SJCRH30 (cell line): ENCODE data around the gene GLB1L2. TPM values are rescaled to one million over a fixed set of nuclear protein-coding genes. Genes with fewer than 3 reads are reported as not detected.

ENCODE experiments used
- DNase-seq, 2 experiments: peaks; one replicate each; pipeline ENCODE4 v3.0.0-alpha.2; 2015 to 2020
- H3K27ac ChIP-seq: fragments of 250-450 bp; sonication (Bioruptor Pico); 2 replicates; pipeline ENCODE4 v1.5.1; 2020; ENCODE audit warnings: mild to moderate bottlenecking, moderate library complexity
- H3K27me3 ChIP-seq: fragments of 250-450 bp; sonication (Bioruptor Pico); 2 replicates; pipeline ENCODE4 v1.5.1; 2020; ENCODE audit warnings: mild to moderate bottlenecking, moderate library complexity
- H3K36me3 ChIP-seq: fragments of 250-450 bp; sonication (Bioruptor Pico); 2 replicates; pipeline ENCODE4 v1.5.1; 2020; ENCODE audit warnings: mild to moderate bottlenecking, moderate library complexity
- H3K4me1 ChIP-seq: fragments of 250-450 bp; sonication (Bioruptor Pico); 2 replicates; pipeline ENCODE4 v1.5.1; 2020; ENCODE audit warnings: mild to moderate bottlenecking, moderate library complexity
- H3K4me3 ChIP-seq: fragments of 250-450 bp; sonication (Bioruptor Pico); 2 replicates; pipeline ENCODE4 v1.5.1; 2020; ENCODE audit warnings: mild to moderate bottlenecking, moderate library complexity
- H3K9me3 ChIP-seq: fragments of 250-450 bp; sonication (Bioruptor Pico); replicated peaks from 2 replicates; pipeline ENCODE4 v1.5.1; 2020; ENCODE audit warnings: mild to moderate bottlenecking, moderate library complexity
- total RNA-seq: library from RNA; depleted of rRNA; stranded (reverse); fragments of >200 nt; shearing (Covaris generic); gene quantifications from 2 replicates; pipeline ENCODE4 v1.2.3, GENCODE V29; 2014

GLB1L2 gene
- total RNA-seq, 1 experiment from 2014 or later, result not detected

- no peaks in the 10 kb centered on the region for H3K9me3 ChIP-seq
Observed at GRCh38 chr11:134363592-134363991, 31.8 kb downstream of the GLB1L2 start.

GRCh38 chr11:134364261-134364660, 32.5 kb downstream of the GLB1L2 start:
- Histone ChIP-seq H3K9me3 (no peaks in the 10 kb centered on the region), H3K27ac (no peak overlapping the region), H3K4me3 (no peak overlapping the region), H3K4me1 (no peaks in the 10 kb centered on the region), H3K36me3 (no peaks in the 10 kb centered on the region), H3K27me3 (peaks cover 15% of the 10 kb centered on the region)
- DNase-seq, result no peak

More at GRCh38 chr11:134363592-134363991, 31.8 kb downstream of the GLB1L2 start:
- no peak overlapping the region for H3K27ac ChIP-seq
- H3K36me3 ChIP-seq, result no peaks in the 10 kb centered on the region
- no peak overlapping the region for H3K4me3 ChIP-seq
- no peaks in the 10 kb centered on the region for H3K4me1 ChIP-seq
- no peak for DNase-seq
- H3K27me3 ChIP-seq, result peaks cover 15% of the 10 kb centered on the region

DNA sequence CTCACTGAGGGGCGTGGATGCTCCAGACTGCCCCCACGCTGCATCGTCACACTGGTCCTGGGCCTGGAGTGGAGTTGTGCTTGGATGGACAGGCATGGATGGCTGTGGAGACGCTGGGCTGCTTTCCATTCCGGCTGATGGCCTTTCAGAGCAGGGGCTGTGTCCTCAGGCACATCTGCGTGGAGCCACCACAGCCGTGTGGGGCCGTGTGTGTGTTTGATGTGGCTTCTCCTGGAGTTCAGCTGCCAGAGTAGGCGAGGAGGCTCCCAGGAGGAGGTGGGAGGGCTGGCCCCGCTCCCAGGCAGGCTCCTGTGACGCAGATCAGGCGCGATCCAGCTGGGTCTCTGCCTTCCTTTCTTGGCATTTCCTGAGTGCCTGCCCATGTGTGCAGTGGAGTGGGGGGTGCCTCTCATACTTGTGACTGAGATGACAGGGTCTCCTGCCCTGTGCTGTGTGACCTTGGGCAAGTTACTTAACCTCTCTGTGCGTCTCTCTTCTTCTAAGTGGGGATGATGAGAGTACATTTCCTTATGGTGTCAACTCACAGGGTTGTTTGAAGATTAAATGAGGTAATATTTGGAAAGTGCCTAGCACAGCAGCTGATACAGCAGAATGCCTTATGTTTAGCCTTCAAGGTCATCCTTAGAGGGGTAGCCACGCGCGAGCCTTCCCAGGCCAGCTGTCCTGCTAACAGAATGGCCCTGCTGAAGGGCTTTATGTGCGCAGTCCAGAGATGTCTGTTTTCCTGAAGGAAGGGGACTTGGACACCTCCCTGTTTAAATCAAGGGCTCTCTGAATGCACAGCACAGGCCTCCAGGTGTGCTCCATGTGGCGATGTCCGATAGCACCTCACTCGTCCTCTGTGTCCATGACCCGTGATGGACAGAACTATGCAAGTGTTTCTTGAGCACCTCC, 33.5 kb downstream of the GLB1L2 start:
- H3K4me3 ChIP-seq, result no peak overlapping the region
- peaks cover 14% of the 10 kb centered on the region for H3K27me3 ChIP-seq
- peak; percentile 23 to 40 for DNase-seq
- no peaks in the 10 kb centered on the region for H3K36me3 ChIP-seq
- no peak overlapping the region for H3K27ac ChIP-seq
- no peaks in the 10 kb centered on the region for H3K4me1 ChIP-seq
- H3K9me3 ChIP-seq, result no peaks in the 10 kb centered on the region

- Histone ChIP-seq H3K9me3 (no peaks in the 10 kb centered on the region), H3K27me3 (peaks cover 15% of the 10 kb centered on the region), H3K36me3 (no peaks in the 10 kb centered on the region), H3K27ac (no peak overlapping the region), H3K4me1 (no peaks in the 10 kb centered on the region), H3K4me3 (no peak overlapping the region)
- no peak for DNase-seq
Observed at GRCh38 chr11:134366254-134366653, 34.5 kb downstream of the GLB1L2 start.

- Histone ChIP-seq H3K4me3 (no peak overlapping the region), H3K27ac (no peak overlapping the region), H3K36me3 (no peaks in the 10 kb centered on the region), H3K4me1 (no peaks in the 10 kb centered on the region), H3K27me3 (peaks cover 19% of the 10 kb centered on the region), H3K9me3 (no peaks in the 10 kb centered on the region)
- DNase-seq, result no peak
Observed at GRCh38 chr11:134367781-134368180, 36.0 kb downstream of the GLB1L2 start.

DNA sequence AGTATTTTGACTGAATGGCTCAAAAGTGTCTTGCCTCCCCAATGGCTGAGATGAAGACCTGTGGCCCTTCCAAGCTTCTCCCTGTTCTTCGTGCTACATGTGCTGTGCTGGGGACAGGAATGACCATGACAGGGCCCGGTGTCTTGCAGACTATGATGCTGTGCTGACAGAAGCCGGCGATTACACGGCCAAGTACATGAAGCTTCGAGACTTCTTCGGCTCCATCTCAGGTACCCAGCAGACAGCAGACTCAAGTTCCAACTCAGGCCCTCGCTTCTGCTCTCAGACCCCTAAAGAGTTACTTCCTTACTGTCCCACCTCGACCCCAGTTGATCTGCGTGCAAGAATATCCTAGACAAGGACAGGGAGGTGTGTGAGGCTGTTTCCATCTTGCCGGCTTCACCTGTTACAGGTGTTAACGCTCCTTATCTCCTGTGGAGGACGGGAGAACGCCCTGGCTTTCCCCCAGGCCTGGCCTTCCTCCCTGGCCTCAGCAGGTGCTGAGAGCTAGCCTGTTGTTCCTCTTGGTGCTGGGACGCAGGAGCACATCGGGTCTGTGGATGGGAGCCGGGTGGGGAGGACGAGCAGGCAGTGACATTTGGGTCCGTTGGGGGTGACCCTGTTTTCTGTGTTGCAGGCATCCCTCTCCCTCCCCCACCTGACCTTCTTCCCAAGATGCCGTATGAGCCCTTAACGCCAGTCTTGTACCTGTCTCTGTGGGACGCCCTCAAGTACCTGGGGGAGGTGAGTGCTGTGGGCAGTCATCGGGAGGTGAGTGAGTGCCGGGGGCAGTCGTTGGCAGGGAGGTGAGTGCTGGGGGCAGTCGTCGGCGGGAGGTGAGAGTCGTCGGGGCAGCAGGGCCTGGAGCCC, 38.1 kb downstream of the GLB1L2 start:
- no peak overlapping the region for H3K27ac ChIP-seq
- no peaks in the 10 kb centered on the region for H3K9me3 ChIP-seq
- DNase-seq, result no peak
- no peaks in the 10 kb centered on the region for H3K36me3 ChIP-seq
- no peak overlapping the region for H3K4me3 ChIP-seq
- no peaks in the 10 kb centered on the region for H3K4me1 ChIP-seq
- H3K27me3 ChIP-seq, result peaks cover 29% of the 10 kb centered on the region

GRCh38 chr11:134370526-134371435, 39.0 kb downstream of the GLB1L2 start:
- no peaks in the 10 kb centered on the region for H3K9me3 ChIP-seq
- H3K36me3 ChIP-seq, result no peaks in the 10 kb centered on the region
- DNase-seq, result no peak
- peaks cover 29% of the 10 kb centered on the region for H3K27me3 ChIP-seq
- no peaks in the 10 kb centered on the region for H3K4me1 ChIP-seq
- no peak overlapping the region for H3K27ac ChIP-seq
- no peak overlapping the region for H3K4me3 ChIP-seq

- Histone ChIP-seq H3K27me3 (peaks cover 25% of the 10 kb centered on the region), H3K9me3 (no peaks in the 10 kb centered on the region), H3K27ac (no peak overlapping the region), H3K4me3 (no peak overlapping the region), H3K4me1 (no peaks in the 10 kb centered on the region), H3K36me3 (no peaks in the 10 kb centered on the region)
- no peak for DNase-seq
Observed at GRCh38 chr11:134371436-134372185, 39.8 kb downstream of the GLB1L2 start.

DNA sequence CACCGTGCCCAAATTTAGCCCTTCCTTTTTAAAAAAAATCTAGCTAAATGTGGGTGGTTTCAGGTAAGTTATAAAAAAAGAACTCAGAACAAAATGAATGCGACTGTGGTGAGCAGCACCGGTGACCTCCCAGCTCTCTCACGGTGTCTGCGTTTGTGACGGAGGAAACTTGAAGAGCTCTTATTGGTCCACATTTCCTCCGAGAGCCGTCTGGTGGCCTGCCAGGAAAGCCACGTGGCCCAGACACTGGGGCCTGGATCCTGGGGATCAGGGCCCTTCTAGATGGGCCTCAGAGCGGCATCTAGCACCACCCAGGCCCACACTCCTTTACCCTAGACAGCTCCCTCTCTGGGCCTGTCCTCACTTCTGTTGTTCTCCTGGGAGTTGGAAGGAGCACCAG, 40.7 kb downstream of the GLB1L2 start:
- DNase-seq, result no peak
- Histone ChIP-seq H3K4me3 (no peak overlapping the region), H3K9me3 (no peaks in the 10 kb centered on the region), H3K27me3 (peaks cover 25% of the 10 kb centered on the region), H3K36me3 (no peaks in the 10 kb centered on the region), H3K4me1 (no peaks in the 10 kb centered on the region), H3K27ac (no peak overlapping the region)

GRCh38 chr11:134372961-134373360, 41.2 kb downstream of the GLB1L2 start:
- no peak overlapping the region for H3K27ac ChIP-seq
- no peaks in the 10 kb centered on the region for H3K4me1 ChIP-seq
- DNase-seq, result peak; percentile 26 to 44
- no peak overlapping the region for H3K4me3 ChIP-seq
- H3K9me3 ChIP-seq, result no peaks in the 10 kb centered on the region
- no peaks in the 10 kb centered on the region for H3K36me3 ChIP-seq
- peaks cover 25% of the 10 kb centered on the region for H3K27me3 ChIP-seq

GRCh38 chr11:134373591-134374052, 41.8 kb downstream of the GLB1L2 start:
- H3K36me3 ChIP-seq, result no peaks in the 10 kb centered on the region
- H3K4me3 ChIP-seq, result no peak overlapping the region
- no peak overlapping the region for H3K27ac ChIP-seq
- peaks cover 30% of the 10 kb centered on the region for H3K27me3 ChIP-seq
- H3K9me3 ChIP-seq, result no peaks in the 10 kb centered on the region
- no peaks in the 10 kb centered on the region for H3K4me1 ChIP-seq
- DNase-seq, result no peak

DNA sequence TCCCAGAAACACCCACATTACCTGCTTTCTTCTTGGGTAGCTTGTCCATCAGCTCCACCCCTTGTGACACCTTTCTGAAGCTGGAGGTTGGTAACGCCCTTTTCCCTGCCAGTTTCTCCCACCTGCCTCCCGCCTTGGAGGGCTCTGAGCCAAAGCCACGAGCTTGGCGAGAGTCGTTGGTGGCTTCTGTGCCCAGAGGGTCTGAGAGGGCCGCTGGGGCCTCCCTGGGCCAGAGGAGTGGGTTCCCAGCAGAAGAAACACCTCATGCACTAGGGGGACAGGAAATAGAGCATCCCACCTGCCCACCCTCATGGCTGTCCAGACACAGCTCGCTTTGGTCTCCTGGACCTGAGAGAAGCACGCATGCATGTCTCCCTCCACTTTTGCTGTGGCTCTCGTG, 42.4 kb downstream of the GLB1L2 start:
- H3K36me3 ChIP-seq, result no peaks in the 10 kb centered on the region
- no peak for DNase-seq
- H3K4me1 ChIP-seq, result no peaks in the 10 kb centered on the region

GRCh38 chr11:134374891-134375550, 43.2 kb downstream of the GLB1L2 start:
- Histone ChIP-seq H3K27ac (no peak overlapping the region), H3K27me3 (peaks cover 34% of the 10 kb centered on the region), H3K36me3 (no peaks in the 10 kb centered on the region), H3K4me3 (no peak overlapping the region), H3K9me3 (no peaks in the 10 kb centered on the region), H3K4me1 (no peaks in the 10 kb centered on the region)
- no peak for DNase-seq

More for the DNA sequence above, 42.4 kb downstream of the GLB1L2 start:
- Histone ChIP-seq H3K4me3 (no peak overlapping the region), H3K27ac (no peak overlapping the region), H3K27me3 (peaks cover 30% of the 10 kb centered on the region), H3K9me3 (no peaks in the 10 kb centered on the region)
